Activated B cell treated with CpG ODN at 0.5 μM for 24 hours (primary cell): ENCODE results near the gene SLC9A9. TPM values are rescaled to one million over a fixed set of nuclear protein-coding genes. Genes with fewer than 3 reads are reported as not detected.

Experiments used
- ATAC-seq: fragments of 200-7000 bp; cut with Tn5 transposase; one replicate; pipeline ENCODE4 v1.10.0; 2021; ENCODE audit warnings: low read depth, mild to moderate bottlenecking, moderate library complexity
- CTCF ChIA-PET: fragments of 350-600 bp; sonication (Branson Sonifier 250); formaldehyde crosslinking; loops from one replicate; lab custom pipeline; 2021; ENCODE audit warnings: antibody characterized with exemption; lab: Charles Lee
- POLR2A ChIA-PET: fragments of 350-600 bp; sonication (Branson Sonifier 250); formaldehyde crosslinking; loops from one replicate; lab custom pipeline; 2021; ENCODE audit warnings: antibody characterized with exemption; lab: Charles Lee
- DNase-seq: peaks from one replicate; pipeline ENCODE4 v3.0.0; 2022
- H3K27ac Mint-ChIP-seq: one replicate; pipeline ENCODE4 v1.8.0; 2020; ENCODE audit warnings: mixed read lengths
- H3K27me3 Mint-ChIP-seq: one replicate; pipeline ENCODE4 v1.8.0; 2021; ENCODE audit warnings: mixed read lengths
- H3K36me3 Mint-ChIP-seq: one replicate; pipeline ENCODE4 v1.8.0; 2021; ENCODE audit warnings: low read depth, mixed read lengths
- H3K4me1 Mint-ChIP-seq: one replicate; pipeline ENCODE4 v1.8.0; 2021; ENCODE audit warnings: mixed read lengths
- H3K4me3 Mint-ChIP-seq: one replicate; pipeline ENCODE4 v1.8.0; 2020; ENCODE audit warnings: mild to moderate bottlenecking, mixed read lengths
- H3K9me3 Mint-ChIP-seq: one replicate; pipeline ENCODE4 v1.8.0; 2020; ENCODE audit warnings: mixed read lengths
- intact Hi-C: fragments of 100-400 bp; cut with micrococcal nuclease; formaldehyde crosslinking; loops from one replicate; pipeline ENCODE4 v1.15.1; 2024
- total RNA-seq: library from RNA; stranded (reverse); gene quantifications from 2 replicates; pipeline ENCODE4 v1.2.3, GENCODE V29; 2022
- TF ChIP-seq, protein P1 (sequence below): fragments of 200-600 bp; IDR thresholded peaks from one replicate; pipeline ENCODE4 v1.8.0; 2022; ENCODE audit warnings: antibody characterized with exemption, mild to moderate bottlenecking

SLC9A9 gene
- total RNA-seq, 1 donor from 2014 or later, result 9.4 TPM

DNA sequence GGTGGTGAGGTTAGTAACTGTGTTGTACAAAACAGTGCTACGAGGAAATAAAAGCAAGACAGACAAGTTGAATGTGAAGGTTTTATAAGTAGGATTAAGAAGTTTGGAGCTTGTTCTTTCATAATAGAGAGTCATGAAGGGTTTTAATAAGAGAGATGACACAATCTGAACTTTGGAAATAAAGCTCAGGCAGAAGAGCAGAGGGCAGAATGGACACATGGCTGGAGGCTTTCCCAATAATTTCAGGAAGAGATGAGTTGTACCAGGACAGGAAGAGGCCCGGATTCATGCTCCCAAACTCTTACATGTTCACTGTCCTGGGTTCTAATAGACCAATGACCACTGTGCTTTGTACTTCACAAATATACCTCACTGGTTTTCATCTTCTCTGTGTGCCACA lies 194.8 kb downstream of the SLC9A9 start:
- no peak overlapping the region for H3K27ac Mint-ChIP-seq
- CTCF ChIA-PET, result no interaction called here
- DNase-seq, result no peak
- H3K9me3 Mint-ChIP-seq, result no peaks in the 10 kb centered on the region
- no peaks in the 10 kb centered on the region for H3K27me3 Mint-ChIP-seq
- no peak overlapping the region for H3K4me3 Mint-ChIP-seq
- no peak for ATAC-seq
- TF ChIP-seq, protein P1, sequence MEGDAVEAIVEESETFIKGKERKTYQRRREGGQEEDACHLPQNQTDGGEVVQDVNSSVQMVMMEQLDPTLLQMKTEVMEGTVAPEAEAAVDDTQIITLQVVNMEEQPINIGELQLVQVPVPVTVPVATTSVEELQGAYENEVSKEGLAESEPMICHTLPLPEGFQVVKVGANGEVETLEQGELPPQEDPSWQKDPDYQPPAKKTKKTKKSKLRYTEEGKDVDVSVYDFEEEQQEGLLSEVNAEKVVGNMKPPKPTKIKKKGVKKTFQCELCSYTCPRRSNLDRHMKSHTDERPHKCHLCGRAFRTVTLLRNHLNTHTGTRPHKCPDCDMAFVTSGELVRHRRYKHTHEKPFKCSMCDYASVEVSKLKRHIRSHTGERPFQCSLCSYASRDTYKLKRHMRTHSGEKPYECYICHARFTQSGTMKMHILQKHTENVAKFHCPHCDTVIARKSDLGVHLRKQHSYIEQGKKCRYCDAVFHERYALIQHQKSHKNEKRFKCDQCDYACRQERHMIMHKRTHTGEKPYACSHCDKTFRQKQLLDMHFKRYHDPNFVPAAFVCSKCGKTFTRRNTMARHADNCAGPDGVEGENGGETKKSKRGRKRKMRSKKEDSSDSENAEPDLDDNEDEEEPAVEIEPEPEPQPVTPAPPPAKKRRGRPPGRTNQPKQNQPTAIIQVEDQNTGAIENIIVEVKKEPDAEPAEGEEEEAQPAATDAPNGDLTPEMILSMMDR, result no peak
- H3K36me3 Mint-ChIP-seq, result peaks cover 16% of the 10 kb centered on the region
- no peaks in the 10 kb centered on the region for H3K4me1 Mint-ChIP-seq
- intact Hi-C loops, result no loop called here
- POLR2A ChIA-PET, result no interaction called here

DNA sequence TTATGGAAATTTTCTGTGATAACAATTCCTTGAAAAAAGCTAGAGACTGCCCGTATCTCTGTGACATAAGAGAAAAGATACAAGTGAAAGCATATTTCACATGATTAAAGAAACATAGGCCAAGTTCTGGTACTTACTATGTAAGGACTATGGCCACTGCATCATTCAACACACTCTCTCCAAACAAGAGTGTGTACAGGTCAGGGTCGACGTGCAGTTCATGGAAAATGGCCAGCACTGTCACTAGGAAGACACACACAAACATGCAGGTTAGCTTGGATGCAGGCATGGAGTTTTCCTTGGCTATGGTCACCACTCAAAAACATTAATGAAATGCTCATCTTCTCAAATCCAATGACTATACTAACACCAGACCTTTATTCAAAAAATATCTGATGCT lies 196.2 kb downstream of the SLC9A9 start:
- TF ChIP-seq, protein P1, result no peak
- H3K36me3 Mint-ChIP-seq, result peaks cover 16% of the 10 kb centered on the region
- no peak overlapping the region for H3K27ac Mint-ChIP-seq
- ATAC-seq (no peak), DNase-seq (no peak)
- CTCF ChIA-PET, result no interaction called here
- H3K27me3 Mint-ChIP-seq, result no peaks in the 10 kb centered on the region
- intact Hi-C loops, result no loop called here
- H3K4me3 Mint-ChIP-seq, result no peak overlapping the region
- H3K9me3 Mint-ChIP-seq, result no peaks in the 10 kb centered on the region
- no peaks in the 10 kb centered on the region for H3K4me1 Mint-ChIP-seq
- POLR2A ChIA-PET, result no interaction called here

DNA sequence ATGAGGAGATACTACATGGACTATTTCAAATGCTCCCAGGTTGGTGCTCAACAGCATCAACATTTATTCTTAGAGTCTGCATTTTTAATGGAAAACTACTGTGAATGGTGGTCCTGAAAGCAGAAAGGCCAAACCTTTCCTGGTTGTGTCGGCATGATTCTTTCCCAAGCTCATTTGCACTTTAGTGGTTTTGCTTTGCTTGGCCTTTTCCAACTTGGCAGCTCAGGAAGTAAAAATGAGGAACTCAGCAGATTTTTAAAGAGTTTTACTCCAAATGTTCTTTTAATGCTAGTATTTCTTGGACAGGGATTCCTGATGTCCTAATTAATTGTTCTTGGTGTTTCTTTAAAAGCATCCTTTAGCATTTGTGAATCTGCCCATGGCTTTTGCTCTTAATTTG lies 197.4 kb downstream of the SLC9A9 start:
- Mint-ChIP-seq H3K27ac (no peak overlapping the region), H3K27me3 (no peaks in the 10 kb centered on the region), H3K9me3 (no peaks in the 10 kb centered on the region), H3K4me3 (no peak overlapping the region), H3K36me3 (peaks cover 16% of the 10 kb centered on the region), H3K4me1 (no peaks in the 10 kb centered on the region)
- ChIA-PET CTCF (no interaction called here), POLR2A (no interaction called here)
- intact Hi-C loops, result no loop called here
- no peak for ATAC-seq
- DNase-seq, result no peak
- TF ChIP-seq, protein P1, result no peak

DNA sequence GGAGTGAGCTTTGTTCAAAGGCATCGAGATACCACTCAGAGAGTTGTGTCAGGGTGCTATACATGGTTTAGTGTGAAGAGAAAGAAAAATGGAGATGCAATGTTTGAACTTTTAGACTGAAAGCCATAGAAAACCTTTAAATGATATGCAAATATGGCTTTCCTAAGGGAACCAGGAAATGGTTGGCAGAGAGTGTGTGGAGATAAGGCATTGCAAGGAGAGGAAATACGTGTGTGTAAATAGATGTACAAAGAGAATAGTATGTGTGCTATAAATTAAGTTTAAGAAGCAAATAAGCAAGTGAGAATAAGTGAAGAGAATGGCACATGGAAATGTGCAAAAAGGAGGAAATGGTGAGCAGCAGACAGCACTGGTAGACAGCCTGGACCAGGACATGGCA lies 198.1 kb downstream of the SLC9A9 start:
- H3K27ac Mint-ChIP-seq, result no peak overlapping the region
- intact Hi-C loops, result no loop called here
- H3K4me3 Mint-ChIP-seq, result no peak overlapping the region
- no peak for ATAC-seq
- H3K4me1 Mint-ChIP-seq, result no peaks in the 10 kb centered on the region
- H3K27me3 Mint-ChIP-seq, result no peaks in the 10 kb centered on the region
- H3K9me3 Mint-ChIP-seq, result no peaks in the 10 kb centered on the region
- ChIA-PET POLR2A (no interaction called here), CTCF (no interaction called here)
- TF ChIP-seq, protein P1, result no peak
- no peak for DNase-seq
- H3K36me3 Mint-ChIP-seq, result peaks cover 16% of the 10 kb centered on the region

DNA sequence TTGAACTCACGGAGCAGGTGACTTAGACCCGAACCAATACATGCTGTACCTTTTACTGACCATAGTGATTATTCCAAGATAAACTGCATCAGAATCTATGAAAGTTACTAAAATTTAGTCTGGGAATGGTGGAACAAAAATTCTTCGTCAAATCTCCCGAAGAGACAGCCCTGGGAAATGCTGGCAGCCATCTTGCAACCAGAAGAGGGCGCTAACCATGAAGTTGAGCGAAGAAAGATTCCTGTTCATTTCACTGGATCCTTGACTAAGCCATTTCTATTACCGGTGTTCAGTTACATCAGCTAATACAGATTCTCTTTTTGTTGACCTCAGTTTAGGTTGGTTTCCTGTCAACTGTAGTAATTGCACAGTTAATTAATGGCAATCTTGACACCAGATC lies 199.6 kb downstream of the SLC9A9 start:
- Mint-ChIP-seq H3K36me3 (peaks cover 16% of the 10 kb centered on the region), H3K27ac (no peak overlapping the region), H3K9me3 (no peaks in the 10 kb centered on the region), H3K4me1 (peaks cover 12% of the 10 kb centered on the region), H3K4me3 (no peak overlapping the region), H3K27me3 (no peaks in the 10 kb centered on the region)
- no peak for ATAC-seq
- CTCF ChIA-PET, result interaction anchor here (0.9 kb wide), 1 partner anchor 112 kb away, joined by 3 read pairs; no protein-coding TSS in a partner anchor
- DNase-seq, result no peak
- intact Hi-C loops, result loop anchor here (10.0 kb wide), 2 partner anchors 124 to 294 kb away; no protein-coding TSS in a partner anchor
- TF ChIP-seq, protein P1, result no peak
- POLR2A ChIA-PET, result no interaction called here
